ENCODE measurements around the gene SHPK.

Gene SHPK

DNA sequence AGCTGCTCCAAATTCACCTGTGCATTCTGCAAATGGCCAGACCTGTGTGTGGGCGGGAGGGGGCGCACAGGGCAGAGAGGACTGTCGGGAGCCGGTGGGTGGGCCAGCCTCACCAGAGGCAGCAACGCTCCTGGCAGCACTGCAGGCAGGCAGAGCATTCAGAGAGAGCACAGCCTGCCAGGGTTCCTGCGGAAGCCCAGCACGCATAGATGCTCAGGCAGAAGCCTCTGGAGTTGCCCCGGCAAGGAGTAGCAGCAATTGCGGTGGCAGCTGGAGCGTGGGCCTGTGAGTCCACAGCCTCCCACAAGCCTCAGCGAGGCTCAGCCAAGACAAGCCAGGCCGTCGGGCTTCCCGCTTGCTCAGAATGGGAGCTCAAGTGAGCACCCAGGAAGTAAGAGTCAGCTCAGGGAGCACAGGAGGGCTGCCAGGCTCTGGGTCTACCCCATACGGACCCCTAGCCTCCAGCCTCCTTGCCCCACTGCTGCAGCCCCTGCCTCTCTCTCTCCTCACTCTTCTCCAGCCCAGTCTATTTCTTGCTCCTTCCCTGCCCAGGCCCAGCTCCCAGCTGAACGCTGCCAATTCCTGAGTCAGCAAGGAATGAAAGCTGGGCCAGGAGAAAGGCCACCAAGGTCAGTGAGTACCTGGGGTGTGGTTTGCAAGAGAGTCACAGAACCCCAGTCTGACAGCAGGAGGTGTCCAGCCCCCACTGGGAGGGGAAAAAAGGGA, 42.2 kb upstream of the SHPK start:
- H3K27me3 ChIP-seq (ENCODE audit: insufficient read depth, poor library complexity, severe bottlenecking), result no peaks in the 10 kb centered on the region
- no peak overlapping the region for H3K4me3 ChIP-seq (replicated peaks; ENCODE audit: insufficient read depth, low read length)
- no peak overlapping the region for H3K27ac ChIP-seq (replicated peaks)
- TF ChIP-seq SPI1 (IDR thresholded peaks at IDR 0.05; ENCODE audit: borderline replicate concordance, low read depth) (no peak), REST (IDR thresholded peaks at IDR 0.05; ENCODE audit: insufficient replicate concordance, low read depth) (no peak), GABPA (IDR thresholded peaks at IDR 0.05; ENCODE audit: low read depth) (no peak), POLR2AphosphoS5 (IDR thresholded peaks at IDR 0.05; ENCODE audit: low read depth) (no peak)
- TF ChIP-seq, protein P1, sequence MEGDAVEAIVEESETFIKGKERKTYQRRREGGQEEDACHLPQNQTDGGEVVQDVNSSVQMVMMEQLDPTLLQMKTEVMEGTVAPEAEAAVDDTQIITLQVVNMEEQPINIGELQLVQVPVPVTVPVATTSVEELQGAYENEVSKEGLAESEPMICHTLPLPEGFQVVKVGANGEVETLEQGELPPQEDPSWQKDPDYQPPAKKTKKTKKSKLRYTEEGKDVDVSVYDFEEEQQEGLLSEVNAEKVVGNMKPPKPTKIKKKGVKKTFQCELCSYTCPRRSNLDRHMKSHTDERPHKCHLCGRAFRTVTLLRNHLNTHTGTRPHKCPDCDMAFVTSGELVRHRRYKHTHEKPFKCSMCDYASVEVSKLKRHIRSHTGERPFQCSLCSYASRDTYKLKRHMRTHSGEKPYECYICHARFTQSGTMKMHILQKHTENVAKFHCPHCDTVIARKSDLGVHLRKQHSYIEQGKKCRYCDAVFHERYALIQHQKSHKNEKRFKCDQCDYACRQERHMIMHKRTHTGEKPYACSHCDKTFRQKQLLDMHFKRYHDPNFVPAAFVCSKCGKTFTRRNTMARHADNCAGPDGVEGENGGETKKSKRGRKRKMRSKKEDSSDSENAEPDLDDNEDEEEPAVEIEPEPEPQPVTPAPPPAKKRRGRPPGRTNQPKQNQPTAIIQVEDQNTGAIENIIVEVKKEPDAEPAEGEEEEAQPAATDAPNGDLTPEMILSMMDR (IDR thresholded peaks at IDR 0.05; ENCODE audit: insufficient read depth, low read length), result no peak
- no peak for DNase-seq (ENCODE audit: low read depth in 1 of 2, low spot score in 1 of 2)

DNA sequence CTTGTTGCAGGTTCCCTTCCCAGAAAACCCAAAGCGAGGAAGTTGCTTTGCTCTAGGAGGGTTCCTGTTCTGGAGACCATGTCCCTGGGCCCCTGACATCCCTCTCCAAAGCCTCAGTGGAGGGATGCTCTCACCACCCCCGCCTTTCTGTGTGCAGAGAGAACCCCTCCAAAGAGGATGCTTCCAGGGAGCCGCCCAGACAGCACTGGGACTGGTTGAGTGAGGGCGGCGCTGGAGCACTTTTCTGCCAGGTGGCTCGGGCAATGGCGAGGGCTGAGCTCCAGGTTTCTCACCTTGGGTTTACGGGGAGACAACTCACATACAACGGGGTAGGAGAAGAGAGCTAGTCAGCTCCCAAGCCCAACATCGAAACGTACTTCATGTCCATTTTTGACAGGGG, 39.8 kb upstream of the SHPK start:
- DNase-seq (ENCODE audit: low read depth in 1 of 2, low spot score in 1 of 2), result no peak
- no peak for TF ChIP-seq POLR2AphosphoS5 (IDR thresholded peaks at IDR 0.05; ENCODE audit: low read depth)
- TF ChIP-seq REST (IDR thresholded peaks at IDR 0.05; ENCODE audit: insufficient replicate concordance, low read depth), result no peak
- no peak for TF ChIP-seq GABPA (IDR thresholded peaks at IDR 0.05; ENCODE audit: low read depth)
- TF ChIP-seq, protein P1 (IDR thresholded peaks at IDR 0.05; ENCODE audit: insufficient read depth, low read length), result no peak
- TF ChIP-seq SPI1 (IDR thresholded peaks at IDR 0.05; ENCODE audit: borderline replicate concordance, low read depth), result no peak
- Histone ChIP-seq H3K27ac (replicated peaks) (no peak overlapping the region), H3K4me3 (replicated peaks; ENCODE audit: insufficient read depth, low read length) (no peak overlapping the region), H3K27me3 (ENCODE audit: insufficient read depth, poor library complexity, severe bottlenecking) (no peaks in the 10 kb centered on the region)

DNA sequence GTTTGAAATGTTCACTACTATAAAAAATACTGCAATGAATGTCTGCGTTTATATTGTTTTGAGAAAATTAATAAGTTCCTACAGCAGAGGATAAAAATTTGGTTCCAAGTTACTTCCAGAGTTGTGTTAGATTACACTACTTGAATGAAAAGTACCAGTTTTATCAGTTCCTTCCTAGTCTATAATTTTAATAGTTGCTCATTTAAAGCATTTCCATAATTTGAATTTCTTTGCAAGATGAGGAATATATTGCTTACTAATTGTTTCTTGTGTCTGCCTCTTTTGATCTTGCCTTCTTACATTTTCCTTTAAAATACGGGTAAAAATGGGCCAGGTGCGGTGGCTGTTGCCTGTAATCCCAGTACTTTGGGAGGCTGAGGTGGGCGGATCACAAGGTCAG, 36.5 kb upstream of the SHPK start:
- TF ChIP-seq, protein P1 (IDR thresholded peaks at IDR 0.05; ENCODE audit: insufficient read depth, low read length), result no peak
- TF ChIP-seq POLR2AphosphoS5 (IDR thresholded peaks at IDR 0.05; ENCODE audit: low read depth) (no peak), REST (IDR thresholded peaks at IDR 0.05; ENCODE audit: insufficient replicate concordance, low read depth) (no peak), SPI1 (IDR thresholded peaks at IDR 0.05; ENCODE audit: borderline replicate concordance, low read depth) (no peak), GABPA (IDR thresholded peaks at IDR 0.05; ENCODE audit: low read depth) (no peak)
- Histone ChIP-seq H3K27me3 (ENCODE audit: insufficient read depth, poor library complexity, severe bottlenecking) (no peaks in the 10 kb centered on the region), H3K4me3 (replicated peaks; ENCODE audit: insufficient read depth, low read length) (no peak overlapping the region), H3K27ac (replicated peaks) (no peak overlapping the region)
- DNase-seq (ENCODE audit: low read depth in 1 of 2, low spot score in 1 of 2), result no peak
